ENCODE measurements around the gene MGP. TPM values are rescaled to one million over a fixed set of nuclear protein-coding genes. Genes with fewer than 3 reads are reported as not detected.

The MGP gene
- total RNA-seq, 2 experiments from 2014 or later, result 1.3 to 1.8 TPM

DNA sequence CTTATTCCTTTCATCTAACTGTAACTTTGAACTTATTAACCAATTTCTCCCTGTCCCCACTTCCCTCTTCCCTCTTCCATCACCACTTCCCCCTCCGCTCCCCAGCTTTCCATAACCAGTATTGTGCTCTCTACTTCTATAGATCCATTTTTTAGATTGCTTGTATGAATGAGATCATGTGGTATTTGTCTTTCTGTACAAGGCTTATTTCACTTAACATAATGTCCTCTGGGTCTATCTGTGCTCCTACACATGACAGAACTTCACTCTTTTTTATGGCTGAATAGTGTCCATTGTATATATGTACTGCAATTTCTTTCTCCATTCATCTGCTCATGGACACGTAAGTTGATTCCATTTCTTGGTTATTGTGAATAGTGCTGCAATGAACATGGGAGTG lies 38.3 kb upstream of the MGP start:
- H3K27ac Mint-ChIP-seq, result no peak overlapping the region
- no peaks in the 10 kb centered on the region for H3K9me3 Mint-ChIP-seq
- no peak overlapping the region for H3K4me3 Mint-ChIP-seq
- peaks cover 70% of the 10 kb centered on the region for H3K36me3 Mint-ChIP-seq (ENCODE audit: low read depth)
- H3K36me3 ChIP-seq (ENCODE audit: insufficient read depth, low read length), result peaks cover 44% of the 10 kb centered on the region
- no peak overlapping the region for H3K4me3 ChIP-seq (ENCODE audit: low read length)
- peaks cover 27% of the 10 kb centered on the region for H3K4me1 Mint-ChIP-seq (ENCODE audit: low read depth)
- peaks cover 15% of the 10 kb centered on the region for H3K4me1 ChIP-seq (ENCODE audit: insufficient read depth, low read length)
- H3K27me3 ChIP-seq (ENCODE audit: control insufficient read depth in 1 of 2, insufficient read depth in 2 of 2, low read length in 2 of 2), result no peaks in the 10 kb centered on the region
- CTCF ChIA-PET, result no interaction called here
- TF ChIP-seq CTCF (IDR thresholded peaks at IDR 0.05), result no peak
- ATAC-seq (ENCODE audit: poor library complexity), result no peak
- POLR2A ChIA-PET, result no interaction called here
- intact Hi-C loops (cut with DNase I, micrococcal nuclease), result loop anchor here in 1 of 2 experiments (5.0 kb wide), 1 partner anchor 42 kb away; no protein-coding TSS in a partner anchor
- no peak for DNase-seq
- no peaks in the 10 kb centered on the region for H3K27me3 Mint-ChIP-seq
- H3K27ac ChIP-seq (ENCODE audit: low read depth in 1 of 2, low read length in 2 of 2), result no peak overlapping the region
- H3K9me3 ChIP-seq (ENCODE audit: control insufficient read depth in 1 of 2, insufficient read depth in 1 of 2, low read length in 2 of 2), result no peaks in the 10 kb centered on the region

DNA sequence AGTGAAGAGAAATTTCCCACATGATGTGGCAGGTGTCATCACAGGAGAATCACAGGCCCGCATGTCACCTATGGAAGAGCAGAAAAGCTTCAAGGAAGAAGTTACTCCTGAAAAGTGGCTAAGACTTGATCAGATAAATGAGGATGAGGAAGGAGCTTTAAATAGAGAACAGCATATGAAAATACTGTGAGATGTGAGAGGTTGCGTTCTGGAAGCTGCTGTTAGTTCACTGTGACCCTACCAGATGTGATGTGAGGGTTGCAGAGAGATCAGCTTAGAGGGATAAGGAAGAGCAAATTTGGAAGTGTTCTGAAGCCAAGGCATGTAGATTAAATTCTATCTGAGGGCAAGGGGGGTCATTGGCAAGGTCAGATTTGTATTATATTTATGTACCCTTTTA lies 35.6 kb upstream of the MGP start:
- no peak for TF ChIP-seq CTCF (IDR thresholded peaks at IDR 0.05)
- Mint-ChIP-seq H3K4me1 (ENCODE audit: low read depth) (peaks cover 27% of the 10 kb centered on the region), H3K27me3 (no peaks in the 10 kb centered on the region), H3K27ac (peak overlapping the region; percentile 76), H3K9me3 (no peaks in the 10 kb centered on the region), H3K36me3 (ENCODE audit: low read depth) (peaks cover 71% of the 10 kb centered on the region), H3K4me3 (peak overlapping the region; percentile 20)
- ChIA-PET POLR2A (interaction anchor here (0.9 to 2.2 kb wide), 5 partner anchors 11 to 151 kb away, joined by 3 to 9 read pairs (median 4); partner anchors contain the start of gene ERP27), CTCF (interaction anchor here (1.2 to 1.4 kb wide), 2 partner anchors 39 to 74 kb away, joined by 4 to 5 read pairs; no protein-coding TSS in a partner anchor)
- Histone ChIP-seq H3K27me3 (ENCODE audit: control insufficient read depth in 1 of 2, insufficient read depth in 2 of 2, low read length in 2 of 2) (no peaks in the 10 kb centered on the region), H3K9me3 (ENCODE audit: control insufficient read depth in 1 of 2, insufficient read depth in 1 of 2, low read length in 2 of 2) (no peaks in the 10 kb centered on the region), H3K4me1 (ENCODE audit: insufficient read depth, low read length) (peaks cover 15% of the 10 kb centered on the region), H3K27ac (ENCODE audit: low read depth in 1 of 2, low read length in 2 of 2) (no peak overlapping the region), H3K4me3 (ENCODE audit: low read length) (no peak overlapping the region), H3K36me3 (ENCODE audit: insufficient read depth, low read length) (peaks cover 53% of the 10 kb centered on the region)
- intact Hi-C loops (cut with DNase I, micrococcal nuclease), result loop anchor here in 1 of 2 experiments (5.0 kb wide), 1 partner anchor 39 kb away; no protein-coding TSS in a partner anchor
- DNase-seq (no peak), ATAC-seq (ENCODE audit: poor library complexity) (no peak)

- Histone ChIP-seq H3K4me1 (ENCODE audit: insufficient read depth, low read length) (peaks cover 15% of the 10 kb centered on the region), H3K4me3 (ENCODE audit: low read length) (no peak overlapping the region), H3K27ac (ENCODE audit: low read depth in 1 of 2, low read length in 2 of 2) (no peak overlapping the region), H3K9me3 (ENCODE audit: control insufficient read depth in 1 of 2, insufficient read depth in 1 of 2, low read length in 2 of 2) (no peaks in the 10 kb centered on the region), H3K27me3 (ENCODE audit: control insufficient read depth in 1 of 2, insufficient read depth in 2 of 2, low read length in 2 of 2) (no peaks in the 10 kb centered on the region), H3K36me3 (ENCODE audit: insufficient read depth, low read length) (peaks cover 60% of the 10 kb centered on the region)
- Mint-ChIP-seq H3K36me3 (ENCODE audit: low read depth) (peaks cover 74% of the 10 kb centered on the region), H3K9me3 (no peaks in the 10 kb centered on the region), H3K27ac (peak overlapping the region; percentile 76), H3K4me1 (ENCODE audit: low read depth) (peaks cover 27% of the 10 kb centered on the region), H3K27me3 (no peaks in the 10 kb centered on the region), H3K4me3 (peak overlapping the region; percentile 20)
- DNase-seq (peak in 4 of 14 experiments; percentile 20 to 35 (median 24)), ATAC-seq (ENCODE audit: poor library complexity) (peak; percentile 44)
- no peak for TF ChIP-seq CTCF (IDR thresholded peaks at IDR 0.05)
- intact Hi-C loops (cut with DNase I, micrococcal nuclease), result loop anchor here in 1 of 2 experiments (5.0 kb wide), 1 partner anchor 38 kb away; no protein-coding TSS in a partner anchor
- ChIA-PET POLR2A (interaction anchor here (0.9 to 2.2 kb wide), 8 partner anchors 11 to 151 kb away, joined by 3 to 9 read pairs (median 4); partner anchors contain the start of gene ERP27), CTCF (interaction anchor here (1.2 to 1.4 kb wide), 3 partner anchors 40 to 75 kb away, joined by 4 to 5 read pairs (median 4); no protein-coding TSS in a partner anchor)
Measured at GRCh38 chr12:14920475-14921126, 34.9 kb upstream of the MGP start.
